RWPE1 (cell line): ENCODE results near the gene PNMA1.

Experiments used
- CTCF ChIA-PET: fragments of 350-600 bp; sonication (Branson Sonifier 250); formaldehyde crosslinking; extraction: SDS; loops from one replicate; lab custom pipeline; 2021; lab: Yijun Ruan, JAX
- POLR2A ChIA-PET: fragments of 400-600 bp; formaldehyde crosslinking; extraction: SDS; loops from one replicate; lab custom pipeline; 2020; ENCODE audit warnings: antibody characterized with exemption; ENCODE audit not compliant: low non-redundant PET; lab: Yijun Ruan, JAX
- DNase-seq: peaks from one replicate; pipeline ENCODE4 v3.0.0; 2012; ENCODE audit warnings: low spot score
- H3K27ac ChIP-seq: fragments of 450-650 bp; 2 replicates; pipeline ENCODE4 v1.5.1; 2017
- TF ChIP-seq, protein P1 (sequence below): fragments of 450-650 bp; conservative IDR thresholded peaks from 2 replicates; pipeline ENCODE4 v1.5.1; 2017; ENCODE audit warnings: low read depth, mild to moderate bottlenecking

The PNMA1 gene

DNA sequence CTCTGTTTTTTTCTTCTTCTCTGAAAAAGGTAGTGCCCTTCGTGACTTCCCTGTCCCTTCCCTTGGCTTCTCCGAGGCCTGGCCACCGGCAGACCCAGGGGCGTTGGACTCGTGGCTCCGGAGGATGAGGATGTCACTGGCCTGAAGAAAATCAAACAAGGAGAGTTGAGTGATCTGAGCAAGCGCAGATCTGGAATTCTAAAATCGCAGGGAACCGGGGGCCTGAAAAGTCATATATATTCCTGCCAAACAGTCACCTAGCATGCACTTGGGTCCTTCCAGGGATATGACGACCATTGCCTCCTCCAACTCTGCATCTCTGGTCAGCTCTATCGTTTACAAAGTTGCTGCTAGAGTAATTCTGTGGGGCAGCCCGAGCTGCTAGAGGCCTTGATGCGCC is 5.2 kb upstream of the PNMA1 start:
- CTCF ChIA-PET, result no interaction called here
- POLR2A ChIA-PET, result no interaction called here
- H3K27ac ChIP-seq, result peak overlapping the region; percentile 56
- TF ChIP-seq, protein P1, sequence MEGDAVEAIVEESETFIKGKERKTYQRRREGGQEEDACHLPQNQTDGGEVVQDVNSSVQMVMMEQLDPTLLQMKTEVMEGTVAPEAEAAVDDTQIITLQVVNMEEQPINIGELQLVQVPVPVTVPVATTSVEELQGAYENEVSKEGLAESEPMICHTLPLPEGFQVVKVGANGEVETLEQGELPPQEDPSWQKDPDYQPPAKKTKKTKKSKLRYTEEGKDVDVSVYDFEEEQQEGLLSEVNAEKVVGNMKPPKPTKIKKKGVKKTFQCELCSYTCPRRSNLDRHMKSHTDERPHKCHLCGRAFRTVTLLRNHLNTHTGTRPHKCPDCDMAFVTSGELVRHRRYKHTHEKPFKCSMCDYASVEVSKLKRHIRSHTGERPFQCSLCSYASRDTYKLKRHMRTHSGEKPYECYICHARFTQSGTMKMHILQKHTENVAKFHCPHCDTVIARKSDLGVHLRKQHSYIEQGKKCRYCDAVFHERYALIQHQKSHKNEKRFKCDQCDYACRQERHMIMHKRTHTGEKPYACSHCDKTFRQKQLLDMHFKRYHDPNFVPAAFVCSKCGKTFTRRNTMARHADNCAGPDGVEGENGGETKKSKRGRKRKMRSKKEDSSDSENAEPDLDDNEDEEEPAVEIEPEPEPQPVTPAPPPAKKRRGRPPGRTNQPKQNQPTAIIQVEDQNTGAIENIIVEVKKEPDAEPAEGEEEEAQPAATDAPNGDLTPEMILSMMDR, result no peak
- DNase-seq, result no peak

DNA sequence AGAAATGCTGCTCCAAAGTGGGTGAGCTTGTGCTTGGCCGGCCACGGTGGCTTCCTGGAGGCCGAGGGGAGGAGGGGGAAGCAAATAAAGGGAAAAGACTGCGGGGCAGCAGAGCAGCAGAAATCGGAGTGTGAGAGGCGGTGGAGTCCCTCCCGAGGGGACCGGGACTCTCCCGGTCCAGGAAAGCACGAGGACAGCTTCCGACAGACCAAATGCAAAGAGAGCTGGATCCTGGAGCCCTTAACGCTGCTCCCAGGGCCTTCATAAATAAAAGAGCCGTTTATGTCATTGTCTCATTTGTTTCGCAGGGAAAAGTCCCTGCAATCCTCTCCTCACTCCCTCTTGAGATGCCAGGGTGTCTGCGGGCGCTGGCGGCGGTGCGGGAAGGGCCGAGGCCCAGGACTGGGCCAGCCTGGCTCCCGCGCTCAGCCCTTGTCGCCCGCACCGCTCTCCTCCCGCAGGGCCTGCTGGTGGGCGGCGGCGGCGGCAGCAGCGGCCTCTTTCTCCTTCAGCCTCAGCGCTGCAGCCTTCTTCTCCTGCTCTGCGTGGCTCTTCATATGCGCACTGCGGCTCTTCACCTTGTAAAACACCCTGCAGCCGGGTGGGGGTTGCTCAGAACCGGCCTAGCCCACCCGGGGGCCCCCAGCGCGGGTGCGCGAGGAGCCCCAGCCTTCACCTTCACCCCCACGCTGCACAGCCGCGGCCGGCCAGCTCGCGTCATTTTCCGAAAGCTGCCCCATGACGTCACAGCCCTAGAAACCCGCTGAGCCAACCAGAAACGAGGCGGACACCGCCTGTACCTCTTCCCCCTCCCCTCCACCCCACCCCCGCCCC is 4.5 kb upstream of the PNMA1 start:
- peak overlapping the region; percentile 56 for H3K27ac ChIP-seq

DNA sequence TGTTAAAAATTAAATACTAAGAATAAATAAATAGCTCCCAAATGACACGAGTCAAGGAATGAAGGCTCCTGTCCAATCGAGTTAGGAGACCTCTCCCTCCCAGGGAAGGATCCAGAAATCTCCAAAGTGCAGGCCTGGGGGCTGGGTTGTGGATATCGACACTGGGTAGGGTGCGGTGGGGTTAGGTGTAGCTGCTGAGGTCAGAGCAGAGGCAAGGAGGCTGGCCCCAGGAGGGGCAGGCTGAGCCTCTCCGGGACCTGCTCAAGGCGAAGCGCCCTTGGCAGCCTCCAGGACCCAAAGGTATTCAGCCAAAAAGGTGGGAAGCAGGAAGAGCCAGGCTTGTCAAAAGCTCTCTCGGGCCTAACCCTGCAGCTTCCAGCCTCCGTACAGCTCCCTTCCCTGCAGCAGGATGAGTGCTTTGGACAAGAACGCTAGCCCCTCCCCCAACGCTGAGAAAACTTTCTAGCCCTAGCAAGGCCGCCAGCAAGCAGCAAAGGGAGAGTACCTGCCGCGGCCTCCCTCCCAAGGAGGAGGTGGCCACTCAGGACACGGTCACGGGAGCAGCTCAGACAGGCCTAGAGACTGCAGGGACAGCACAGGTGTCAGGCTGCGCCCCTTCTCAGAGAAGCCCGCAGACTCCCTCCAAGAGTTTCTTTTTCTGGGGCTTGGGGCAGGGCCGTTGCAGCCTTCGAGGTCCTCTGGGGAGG is 3.7 kb upstream of the PNMA1 start:
- DNase-seq, result no peak
- ChIA-PET CTCF (interaction anchor here (0.6 to 1.4 kb wide), 3 partner anchors 11 to 118 kb away, joined by 3 to 4 read pairs (median 3); no protein-coding TSS in a partner anchor), POLR2A (no interaction called here)
- peak overlapping the region; percentile 56 for H3K27ac ChIP-seq
- TF ChIP-seq, protein P1, result no peak

More for the DNA sequence above, 4.5 kb upstream of the PNMA1 start:
- POLR2A ChIA-PET, result no interaction called here
- TF ChIP-seq, protein P1, result no peak
- DNase-seq, result no peak
- CTCF ChIA-PET, result no interaction called here

DNA sequence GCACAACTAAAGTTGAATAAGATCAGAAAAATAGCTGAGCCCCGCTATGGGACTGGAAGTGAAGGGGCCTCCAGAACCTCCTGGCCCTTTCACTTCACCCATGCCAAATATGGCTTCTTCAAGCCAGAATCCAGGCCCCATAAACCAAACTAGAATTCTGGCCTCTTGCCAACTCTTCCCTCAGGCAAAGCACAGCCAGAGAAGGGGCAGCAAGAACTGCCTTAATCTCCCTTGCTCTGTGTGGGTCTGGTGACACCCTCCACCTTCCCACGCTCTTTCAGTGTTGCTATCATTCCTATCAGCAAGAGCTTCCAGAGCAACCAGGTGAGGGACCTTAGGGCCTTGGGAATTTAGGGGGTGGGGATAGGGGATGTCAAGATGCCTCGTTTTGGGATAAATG is 3.1 kb upstream of the PNMA1 start:
- CTCF ChIA-PET, result interaction anchor here (0.6 to 1.4 kb wide), 3 partner anchors 12 to 118 kb away, joined by 3 to 4 read pairs (median 3); no protein-coding TSS in a partner anchor
- POLR2A ChIA-PET, result no interaction called here
- TF ChIP-seq, protein P1, result no peak
- DNase-seq, result no peak
- H3K27ac ChIP-seq, result peak overlapping the region; percentile 56

GRCh38 chr14:73715707-73716106 is 1.5 kb upstream of the PNMA1 start:
- CTCF ChIA-PET, result interaction anchor here (0.6 kb wide), 1 partner anchor 145 kb away, joined by 4 read pairs; no protein-coding TSS in a partner anchor
- peak overlapping the region; percentile 58 for H3K27ac ChIP-seq
- POLR2A ChIA-PET, result no interaction called here
- DNase-seq, result no peak
- TF ChIP-seq, protein P1, result no peak

- TF ChIP-seq, protein P1, result no peak
- peak overlapping the region; percentile 97 for H3K27ac ChIP-seq
- CTCF ChIA-PET, result no interaction called here
- DNase-seq, result peak; percentile 36
- POLR2A ChIA-PET, result no interaction called here
Observed at GRCh38 chr14:73714656-73715081, 485 bp upstream of the PNMA1 start.
